Measurements from ENCODE around the gene CCRL2. TPM values are rescaled to one million over a fixed set of nuclear protein-coding genes. Genes with fewer than 3 reads are reported as not detected.

CCRL2 gene
- total and polyA plus RNA-seq, 2 of the 4 experiments (the other 2 are of a cell fraction): 0.29 to 0.36 TPM

DNA sequence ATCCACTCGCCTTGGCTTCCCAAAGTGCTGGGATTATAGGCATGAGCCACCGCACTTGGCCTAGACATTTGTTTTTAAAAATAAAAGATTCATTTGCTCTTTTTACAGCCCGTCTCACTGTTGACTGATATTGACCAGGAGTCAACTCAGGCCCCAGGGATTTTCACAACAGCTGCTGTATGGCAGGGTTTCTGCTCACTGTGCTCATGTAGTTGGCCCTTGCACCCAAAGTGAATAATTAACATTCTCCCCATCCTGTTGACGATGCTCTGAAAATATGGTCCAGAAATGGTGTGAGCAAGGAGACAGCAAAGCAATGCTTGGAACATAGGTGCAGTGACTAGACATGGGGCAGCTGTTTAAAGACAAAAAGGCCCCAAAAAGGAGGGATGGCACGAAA is 39.2 kb upstream of the CCRL2 start:
- H3K79me1 ChIP-seq (ENCODE audit: low read depth in 1 of 2, low read length in 2 of 2): no peaks in the 10 kb centered on the region
- H4K8ac ChIP-seq (ENCODE audit: low read depth in 2 of 2, low read length in 2 of 2): no peak overlapping the region
- no peak overlapping the region for H3K4me2 ChIP-seq (ENCODE audit: low read depth, low read length)
- in situ Hi-C loops (cut with MboI; ENCODE audit: low sequenced_read_pairs): no loop called here
- dilution Hi-C loops (cut with HindIII; ENCODE audit: low sequenced_read_pairs, unreplicated experiment): no loop called here
- CTCF ChIA-PET: interaction anchor here (1.5 kb wide), 1 partner anchor 14 kb away, joined by 4 read pairs; the partner anchor contains the start of gene CCR2
- POLR2A ChIA-PET (ENCODE audit: unreplicated experiment): no interaction called here
- WGBS, 2 experiments (ENCODE audit: extremely low coverage in 2 of 2, insufficient read length in 1 of 2): no CpG with 5 or more reads among the region's 5 CpGs
- H2AK5ac ChIP-seq (ENCODE audit: low read depth, low read length): no peak overlapping the region
- H2BK15ac ChIP-seq (ENCODE audit: low read depth, low read length): no peak overlapping the region
- H2BK120ac ChIP-seq (ENCODE audit: low read depth, low read length): no peak overlapping the region
- intact Hi-C loops (cut with micrococcal nuclease): no loop called here
- no peaks in the 10 kb centered on the region for H3K9me3 ChIP-seq (ENCODE audit: control insufficient read depth, insufficient read depth, low read length)
- ATAC-seq (ENCODE audit: low read depth): no peak
- no TSS peak for BruUV-seq (replicated peaks)
- no peak overlapping the region for H4K91ac ChIP-seq (ENCODE audit: insufficient read depth, low read depth, low read length)
- no peaks in the 10 kb centered on the region for H3K36me3 ChIP-seq (ENCODE audit: control insufficient read depth, insufficient read depth, low read length)
- TF ChIP-seq CHD1 (IDR thresholded peaks at IDR 0.05; ENCODE audit: low read depth, low read length) (no peak), FOS (IDR thresholded peaks at IDR 0.05; ENCODE audit: low read depth, low read length) (no peak), CTCF (conservative IDR thresholded peaks at IDR 0.05; ENCODE audit: low read depth, low read length) (no peak), RCOR1 (IDR thresholded peaks at IDR 0.05; ENCODE audit: insufficient replicate concordance, low read length) (no peak), MXI1 (IDR thresholded peaks at IDR 0.05; ENCODE audit: borderline replicate concordance, low read depth, low read length) (no peak), RFX5 (IDR thresholded peaks at IDR 0.05; ENCODE audit: low read depth, low read length) (no peak), RAD21 (IDR thresholded peaks at IDR 0.05; ENCODE audit: low read length) (no peak), BHLHE40 (IDR thresholded peaks at IDR 0.05; ENCODE audit: low read depth, low read length) (no peak), MAFK (IDR thresholded peaks at IDR 0.05; ENCODE audit: low read depth, low read length) (no peak), USF2 (IDR thresholded peaks at IDR 0.05; ENCODE audit: low read depth, low read length) (no peak), CEBPB (IDR thresholded peaks at IDR 0.05; ENCODE audit: low read depth, low read length) (no peak), POLR2A (IDR thresholded peaks at IDR 0.05; ENCODE audit: low read depth, low read length) (no peak), NFE2L2 (IDR thresholded peaks at IDR 0.05; ENCODE audit: low read depth, low read length) (no peak), MAZ (IDR thresholded peaks at IDR 0.05; ENCODE audit: borderline replicate concordance, low read depth, low read length) (no peak), SMC3 (IDR thresholded peaks at IDR 0.05; ENCODE audit: low read depth, low read length) (no peak)
- TF ChIP-seq, protein P1, sequence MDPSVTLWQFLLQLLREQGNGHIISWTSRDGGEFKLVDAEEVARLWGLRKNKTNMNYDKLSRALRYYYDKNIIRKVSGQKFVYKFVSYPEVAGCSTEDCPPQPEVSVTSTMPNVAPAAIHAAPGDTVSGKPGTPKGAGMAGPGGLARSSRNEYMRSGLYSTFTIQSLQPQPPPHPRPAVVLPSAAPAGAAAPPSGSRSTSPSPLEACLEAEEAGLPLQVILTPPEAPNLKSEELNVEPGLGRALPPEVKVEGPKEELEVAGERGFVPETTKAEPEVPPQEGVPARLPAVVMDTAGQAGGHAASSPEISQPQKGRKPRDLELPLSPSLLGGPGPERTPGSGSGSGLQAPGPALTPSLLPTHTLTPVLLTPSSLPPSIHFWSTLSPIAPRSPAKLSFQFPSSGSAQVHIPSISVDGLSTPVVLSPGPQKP (IDR thresholded peaks at IDR 0.05; ENCODE audit: borderline replicate concordance, low read depth, low read length): no peak
- no peak overlapping the region for H4K5ac ChIP-seq (ENCODE audit: low read depth, low read length)
- H4K20me1 ChIP-seq (ENCODE audit: insufficient read depth, low read length): no peaks in the 10 kb centered on the region
- no peak overlapping the region for H2BK20ac ChIP-seq (ENCODE audit: low read depth, low read length)
- no peaks in the 10 kb centered on the region for H3K4me1 ChIP-seq (ENCODE audit: control insufficient read depth, insufficient read depth, low read length)
- H3K9me1 ChIP-seq (ENCODE audit: insufficient read depth, low read length): no peaks in the 10 kb centered on the region
- H2BK5ac ChIP-seq (ENCODE audit: low read depth, low read length, poor library complexity, severe bottlenecking): no peak overlapping the region
- no peak overlapping the region for H3K23ac ChIP-seq (ENCODE audit: low read depth, low read length)
- no peak overlapping the region for H3K27ac ChIP-seq (ENCODE audit: insufficient read depth, low read length)
- no peak overlapping the region for H3K56ac ChIP-seq (ENCODE audit: extremely low read depth, insufficient read depth, low read length)
- H2AFZ ChIP-seq (replicated peaks; ENCODE audit: low read length, poor library complexity): no peak overlapping the region
- H3K4me3 ChIP-seq (ENCODE audit: insufficient read depth, low read depth, low read length): no peak overlapping the region
- peaks cover 38% of the 10 kb centered on the region for H3K27me3 ChIP-seq (ENCODE audit: control insufficient read depth, insufficient read depth, low read length)
- no peak overlapping the region for H3K9ac ChIP-seq (ENCODE audit: low read depth, low read length)
- H3K18ac ChIP-seq (ENCODE audit: low read depth, low read length): no peak overlapping the region
- H3K14ac ChIP-seq (replicated peaks; ENCODE audit: low read depth, low read length): no peak overlapping the region
- no peak for DNase-seq
- H3K4ac ChIP-seq (ENCODE audit: low read depth, low read length): no peak overlapping the region
- no peak overlapping the region for H2AK9ac ChIP-seq (replicated peaks; ENCODE audit: low read depth, low read length, poor library complexity)
